HCT116 (cell line): ENCODE data around the gene MAP4K4.

ENCODE experiments used
- CEBPB ChIP-seq: IDR thresholded peaks from 2 replicates; pipeline ENCODE4 v1.6.1; 2012; ENCODE audit warnings: low read depth
- EZH2 ChIP-seq: fragments of 200-600 bp; sonication (generic); IDR thresholded peaks from 2 replicates; pipeline ENCODE4 v1.6.1; 2017; ENCODE audit warnings: antibody characterized with exemption, mixed run types
- EZH2phosphoT487 ChIP-seq: fragments of 200-600 bp; IDR thresholded peaks from 2 replicates; pipeline ENCODE4 v1.6.1; 2018; ENCODE audit warnings: antibody characterized with exemption, borderline replicate concordance
- JUND ChIP-seq: IDR thresholded peaks from 2 replicates; pipeline ENCODE4 v1.6.1; 2012
- POLR2A ChIP-seq: IDR thresholded peaks from 2 replicates; pipeline ENCODE4 v1.7.0; 2011; ENCODE audit warnings: borderline replicate concordance; ENCODE audit not compliant: insufficient read depth, insufficient read length; ENCODE audit errors: extremely low read depth
- RAD21 ChIP-seq: IDR thresholded peaks from 2 replicates; pipeline ENCODE4 v1.6.1; 2012; ENCODE audit warnings: low read depth, mild to moderate bottlenecking
- REST ChIP-seq: IDR thresholded peaks from 2 replicates; pipeline ENCODE4 v1.6.1; 2012; ENCODE audit warnings: low read depth
- SP1 ChIP-seq: IDR thresholded peaks from 2 replicates; pipeline ENCODE4 v1.6.1; 2012; ENCODE audit warnings: low read depth
- SRF ChIP-seq: IDR thresholded peaks from 2 replicates; pipeline ENCODE4 v1.6.1; 2012; ENCODE audit warnings: low read depth
- ZNF274 ChIP-seq: fragments of 200-500 bp; sonication (Bioruptor generic); IDR thresholded peaks from 2 replicates; pipeline ENCODE4 v1.6.1; 2014; ENCODE audit warnings: mild to moderate bottlenecking, low read depth, low read length, inconsistent platforms
- TF ChIP-seq, protein P1 (sequence below), 3 experiments: fragments of 200-600 bp in 1 of 3; sonication (generic) in 1 of 3; IDR thresholded peaks in 2 of 3; conservative IDR thresholded peaks in 1 of 3; 2 replicates each; pipeline ENCODE4 v1.5.1; 2012 to 2017; ENCODE audit warnings: low read depth in 2 of 3, low read length in 2 of 3, antibody characterized with exemption in 1 of 3, borderline replicate concordance in 1 of 3, control low read depth in 1 of 3, mild to moderate bottlenecking in 1 of 3, mixed read lengths in 1 of 3, mixed run types in 1 of 3, moderate library complexity in 1 of 3; ENCODE audit not compliant: insufficient read depth in 1 of 3
- TF ChIP-seq, protein P2 (sequence below): IDR thresholded peaks from 2 replicates; pipeline ENCODE4 v1.6.1; 2012
- TF ChIP-seq, protein P3 (sequence below): IDR thresholded peaks from 2 replicates; pipeline ENCODE4 v1.6.1; 2012

- no peak for TF ChIP-seq EZH2phosphoT487
- TF ChIP-seq ZNF274, result no peak
- TF ChIP-seq REST, result no peak
- no peak for TF ChIP-seq RAD21
- TF ChIP-seq, protein P1, sequence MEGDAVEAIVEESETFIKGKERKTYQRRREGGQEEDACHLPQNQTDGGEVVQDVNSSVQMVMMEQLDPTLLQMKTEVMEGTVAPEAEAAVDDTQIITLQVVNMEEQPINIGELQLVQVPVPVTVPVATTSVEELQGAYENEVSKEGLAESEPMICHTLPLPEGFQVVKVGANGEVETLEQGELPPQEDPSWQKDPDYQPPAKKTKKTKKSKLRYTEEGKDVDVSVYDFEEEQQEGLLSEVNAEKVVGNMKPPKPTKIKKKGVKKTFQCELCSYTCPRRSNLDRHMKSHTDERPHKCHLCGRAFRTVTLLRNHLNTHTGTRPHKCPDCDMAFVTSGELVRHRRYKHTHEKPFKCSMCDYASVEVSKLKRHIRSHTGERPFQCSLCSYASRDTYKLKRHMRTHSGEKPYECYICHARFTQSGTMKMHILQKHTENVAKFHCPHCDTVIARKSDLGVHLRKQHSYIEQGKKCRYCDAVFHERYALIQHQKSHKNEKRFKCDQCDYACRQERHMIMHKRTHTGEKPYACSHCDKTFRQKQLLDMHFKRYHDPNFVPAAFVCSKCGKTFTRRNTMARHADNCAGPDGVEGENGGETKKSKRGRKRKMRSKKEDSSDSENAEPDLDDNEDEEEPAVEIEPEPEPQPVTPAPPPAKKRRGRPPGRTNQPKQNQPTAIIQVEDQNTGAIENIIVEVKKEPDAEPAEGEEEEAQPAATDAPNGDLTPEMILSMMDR (IDR thresholded peaks at IDR 0.05 in 2 of 3, conservative IDR thresholded peaks at IDR 0.05 in 1 of 3; ENCODE audit: borderline replicate concordance in 1 of 3, insufficient read depth in 1 of 3, low read depth in 2 of 3, low read length in 2 of 3), result no peak
- TF ChIP-seq, protein P2, sequence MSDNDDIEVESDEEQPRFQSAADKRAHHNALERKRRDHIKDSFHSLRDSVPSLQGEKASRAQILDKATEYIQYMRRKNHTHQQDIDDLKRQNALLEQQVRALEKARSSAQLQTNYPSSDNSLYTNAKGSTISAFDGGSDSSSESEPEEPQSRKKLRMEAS, result no peak
- TF ChIP-seq POLR2A, result no peak
- TF ChIP-seq EZH2, result no peak
- TF ChIP-seq SRF, result no peak
- TF ChIP-seq, protein P3, sequence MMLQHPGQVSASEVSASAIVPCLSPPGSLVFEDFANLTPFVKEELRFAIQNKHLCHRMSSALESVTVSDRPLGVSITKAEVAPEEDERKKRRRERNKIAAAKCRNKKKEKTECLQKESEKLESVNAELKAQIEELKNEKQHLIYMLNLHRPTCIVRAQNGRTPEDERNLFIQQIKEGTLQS, result no peak
- no peak for TF ChIP-seq CEBPB
- no peak for TF ChIP-seq JUND
- no peak for TF ChIP-seq SP1
Observed at GRCh38 chr2:101892377-101892776, 194.9 kb downstream of the MAP4K4 start.
